ENCODE data around the gene STX12.
"Not testable (repeated sequence)": the region's sequence is repeated elsewhere in the genome, so short reads cannot be mapped to it uniquely, and the experiment has no call there.

STX12 gene

GRCh38 chr1:27871076-27871475 is 98.1 kb downstream of the STX12 start:
- FAIRE-seq = not testable (repeated sequence)

- no peak for FAIRE-seq
Observed at GRCh38 chr1:27872059-27872801, 99.2 kb downstream of the STX12 start, which contains the start of gene THEMIS2. THEMIS2 (plus strand) TSS chr1:27872544; CDS start chr1:27872572, 28 bp downstream.

DNA sequence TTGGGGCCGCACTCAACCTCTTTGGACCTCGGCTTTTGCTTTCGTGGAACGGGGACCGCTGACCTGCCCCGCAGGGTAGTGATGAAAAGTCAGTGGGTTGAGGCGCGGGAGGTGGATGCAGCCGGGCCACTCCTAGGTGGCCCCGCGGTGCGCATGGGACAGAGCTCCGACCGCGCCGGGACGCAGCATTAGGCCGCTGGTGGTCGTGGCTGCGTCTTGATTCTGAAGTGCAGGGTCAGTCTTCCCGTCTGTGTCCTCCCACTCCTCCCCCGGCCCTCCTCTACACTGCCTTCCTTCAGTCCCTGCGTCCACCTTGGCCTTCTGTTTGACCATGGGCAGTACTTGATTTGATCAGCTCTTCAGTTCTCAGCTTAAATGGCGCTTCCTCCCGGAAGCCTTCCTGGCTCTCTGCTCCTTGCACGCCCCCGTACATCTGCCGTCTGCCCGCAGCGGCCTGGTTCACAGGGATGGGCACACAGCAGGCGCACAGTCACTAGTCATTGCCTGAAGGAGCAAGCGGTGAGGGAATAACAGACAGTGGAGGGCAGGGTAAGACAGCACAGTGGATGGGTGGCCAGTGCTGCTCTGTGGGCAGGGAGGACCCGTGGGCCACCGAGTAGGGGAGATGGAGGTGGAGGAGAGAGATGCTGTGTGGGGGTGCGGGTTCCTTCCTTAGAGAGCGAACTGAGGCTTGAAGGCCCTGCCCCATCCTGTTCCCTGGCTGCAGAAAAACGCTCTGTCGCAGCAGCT is 100.0 kb downstream of the STX12 start:
- no peak for FAIRE-seq

- no peak for FAIRE-seq
Observed at GRCh38 chr1:27873671-27874384, 100.8 kb downstream of the STX12 start.
